ENCODE measurements around the gene SDR42E1. TPM values are rescaled to one million over a fixed set of nuclear protein-coding genes. Genes with fewer than 3 reads are reported as not detected.

SDR42E1 gene
- total RNA-seq, 2 experiments from 2014 or later = under 0.01 to 0.65 TPM

- no peak overlapping the region for H2AFZ ChIP-seq (ENCODE audit: low read length)
- H3K9me2 ChIP-seq (ENCODE audit: insufficient read depth, low read length) = no peaks in the 10 kb centered on the region
- intact Hi-C loops (cut with micrococcal nuclease; ENCODE audit: unreplicated experiment) = no loop called here
- ChIA-PET CTCF (ENCODE audit: unreplicated experiment) (no interaction called here), POLR2A (no interaction called here)
- H3K27ac ChIP-seq (ENCODE audit: low read depth, low read length, poor library complexity, severe bottlenecking) = no peak overlapping the region
- H3K9me3 ChIP-seq (ENCODE audit: low read length) = no peaks in the 10 kb centered on the region
- peak; percentile 18 for DNase-seq (ENCODE audit: low spot score)
- no peak overlapping the region for H3K4me2 ChIP-seq (ENCODE audit: low read length)
- no TSS peak for BruUV-seq (replicated peaks)
- H3K4me3 ChIP-seq (ENCODE audit: low read depth, low read length, poor library complexity, severe bottlenecking) = no peak overlapping the region
- no peak for TF ChIP-seq EZH2phosphoT487 (IDR thresholded peaks at IDR 0.05; ENCODE audit: borderline replicate concordance, low read depth, low read length)
- TF ChIP-seq CTCF (conservative IDR thresholded peaks at IDR 0.05; ENCODE audit: low read length) = peak; percentile 38
- H3K79me2 ChIP-seq (ENCODE audit: insufficient read depth, low read depth, low read length) = no peaks in the 10 kb centered on the region
- no peaks in the 10 kb centered on the region for H4K20me1 ChIP-seq (ENCODE audit: insufficient read depth, low read length)
- no peaks in the 10 kb centered on the region for H3K36me3 ChIP-seq (ENCODE audit: insufficient read depth, low read length)
- no peaks in the 10 kb centered on the region for H3K4me1 ChIP-seq (ENCODE audit: insufficient read depth, low read length, poor library complexity, severe bottlenecking)
Observed at GRCh38 chr16:81996664-81997509, 14.4 kb downstream of the SDR42E1 start.

GRCh38 chr16:81995651-81996050, 15.6 kb downstream of the SDR42E1 start:
- Histone ChIP-seq H3K27ac (ENCODE audit: low read depth, low read length, poor library complexity, severe bottlenecking) (no peak overlapping the region), H3K9me2 (ENCODE audit: insufficient read depth, low read length) (no peaks in the 10 kb centered on the region), H2AFZ (ENCODE audit: low read length) (no peak overlapping the region), H4K20me1 (ENCODE audit: insufficient read depth, low read length) (no peaks in the 10 kb centered on the region), H3K4me1 (ENCODE audit: insufficient read depth, low read length, poor library complexity, severe bottlenecking) (no peaks in the 10 kb centered on the region), H3K4me3 (ENCODE audit: low read depth, low read length, poor library complexity, severe bottlenecking) (no peak overlapping the region), H3K79me2 (ENCODE audit: insufficient read depth, low read depth, low read length) (no peaks in the 10 kb centered on the region), H3K4me2 (ENCODE audit: low read length) (no peak overlapping the region), H3K9me3 (ENCODE audit: low read length) (no peaks in the 10 kb centered on the region), H3K36me3 (ENCODE audit: insufficient read depth, low read length) (no peaks in the 10 kb centered on the region)
- no peak for DNase-seq (ENCODE audit: low spot score)
- intact Hi-C loops (cut with micrococcal nuclease; ENCODE audit: unreplicated experiment) = no loop called here
- BruUV-seq (replicated peaks) = no TSS peak
- CTCF ChIA-PET (ENCODE audit: unreplicated experiment) = interaction anchor here (0.5 kb wide), 1 partner anchor 175 kb away, joined by 3 read pairs; the partner anchor contains the start of gene MPHOSPH6
- TF ChIP-seq EZH2phosphoT487 (IDR thresholded peaks at IDR 0.05; ENCODE audit: borderline replicate concordance, low read depth, low read length) (no peak), CTCF (conservative IDR thresholded peaks at IDR 0.05; ENCODE audit: low read length) (no peak)
- POLR2A ChIA-PET = no interaction called here

GRCh38 chr16:81994485-81994884, 16.8 kb downstream of the SDR42E1 start:
- Histone ChIP-seq H2AFZ (ENCODE audit: low read length) (no peak overlapping the region), H4K20me1 (ENCODE audit: insufficient read depth, low read length) (no peaks in the 10 kb centered on the region), H3K27ac (ENCODE audit: low read depth, low read length, poor library complexity, severe bottlenecking) (no peak overlapping the region), H3K4me1 (ENCODE audit: insufficient read depth, low read length, poor library complexity, severe bottlenecking) (no peaks in the 10 kb centered on the region), H3K4me2 (ENCODE audit: low read length) (no peak overlapping the region), H3K9me2 (ENCODE audit: insufficient read depth, low read length) (no peaks in the 10 kb centered on the region), H3K79me2 (ENCODE audit: insufficient read depth, low read depth, low read length) (no peaks in the 10 kb centered on the region), H3K9me3 (ENCODE audit: low read length) (no peaks in the 10 kb centered on the region), H3K4me3 (ENCODE audit: low read depth, low read length, poor library complexity, severe bottlenecking) (no peak overlapping the region), H3K36me3 (ENCODE audit: insufficient read depth, low read length) (no peaks in the 10 kb centered on the region)
- peak; percentile 7 for DNase-seq (ENCODE audit: low spot score)
- intact Hi-C loops (cut with micrococcal nuclease; ENCODE audit: unreplicated experiment) = no loop called here
- CTCF ChIA-PET (ENCODE audit: unreplicated experiment) = no interaction called here
- TF ChIP-seq CTCF (conservative IDR thresholded peaks at IDR 0.05; ENCODE audit: low read length) (peak; percentile 64), EZH2phosphoT487 (IDR thresholded peaks at IDR 0.05; ENCODE audit: borderline replicate concordance, low read depth, low read length) (no peak)
- POLR2A ChIA-PET = no interaction called here
- BruUV-seq (replicated peaks) = no TSS peak

All from OCI-LY7 (cell line).